ENCODE data around the gene MED31.

DNA sequence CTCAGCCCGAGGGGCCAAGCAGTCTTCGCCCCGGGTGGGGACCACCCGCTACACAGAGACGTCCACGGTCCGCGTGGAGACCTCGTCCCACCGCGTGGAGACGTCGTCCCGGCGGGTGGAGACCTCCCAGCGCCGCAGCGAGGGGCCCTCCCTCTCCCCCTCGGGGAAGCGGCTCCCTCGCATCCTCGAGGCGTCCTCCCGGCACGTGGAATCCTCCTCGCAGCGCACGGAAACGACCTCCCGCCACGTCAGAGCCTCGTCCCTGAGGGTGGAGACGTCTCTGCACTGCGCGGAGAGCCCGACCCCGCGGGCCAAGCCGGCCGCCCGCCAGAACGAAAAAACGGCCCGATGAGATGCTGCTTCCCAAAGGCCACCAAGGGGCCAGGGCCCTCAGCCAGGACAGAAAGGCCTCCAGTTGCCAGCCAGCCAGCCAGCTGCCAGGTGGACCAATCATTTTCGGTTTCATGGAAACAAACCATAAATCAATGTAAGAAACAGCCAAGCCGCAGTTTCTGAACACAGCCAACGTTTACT, 581 bp upstream of the MED31 start:
- TF ChIP-seq, protein P1, sequence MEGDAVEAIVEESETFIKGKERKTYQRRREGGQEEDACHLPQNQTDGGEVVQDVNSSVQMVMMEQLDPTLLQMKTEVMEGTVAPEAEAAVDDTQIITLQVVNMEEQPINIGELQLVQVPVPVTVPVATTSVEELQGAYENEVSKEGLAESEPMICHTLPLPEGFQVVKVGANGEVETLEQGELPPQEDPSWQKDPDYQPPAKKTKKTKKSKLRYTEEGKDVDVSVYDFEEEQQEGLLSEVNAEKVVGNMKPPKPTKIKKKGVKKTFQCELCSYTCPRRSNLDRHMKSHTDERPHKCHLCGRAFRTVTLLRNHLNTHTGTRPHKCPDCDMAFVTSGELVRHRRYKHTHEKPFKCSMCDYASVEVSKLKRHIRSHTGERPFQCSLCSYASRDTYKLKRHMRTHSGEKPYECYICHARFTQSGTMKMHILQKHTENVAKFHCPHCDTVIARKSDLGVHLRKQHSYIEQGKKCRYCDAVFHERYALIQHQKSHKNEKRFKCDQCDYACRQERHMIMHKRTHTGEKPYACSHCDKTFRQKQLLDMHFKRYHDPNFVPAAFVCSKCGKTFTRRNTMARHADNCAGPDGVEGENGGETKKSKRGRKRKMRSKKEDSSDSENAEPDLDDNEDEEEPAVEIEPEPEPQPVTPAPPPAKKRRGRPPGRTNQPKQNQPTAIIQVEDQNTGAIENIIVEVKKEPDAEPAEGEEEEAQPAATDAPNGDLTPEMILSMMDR (IDR thresholded peaks at IDR 0.05; ENCODE audit: low read length), result no peak
- TF ChIP-seq EZH2 (optimal IDR thresholded peaks at IDR 0.05; ENCODE audit: low read depth, low read length), result no peak

Measured in MM.1S (cell line).